GM06990 (cell line): Measurements from ENCODE around the gene ERBB4.

Source experiments
- DNase-seq: peaks from one replicate; pipeline ENCODE4 v3.0.0-alpha.2; 2011; ENCODE audit not compliant: insufficient read length; ENCODE audit errors: extremely low read depth
- H3K27me3 ChIP-seq: replicated peaks from 2 replicates; pipeline ENCODE4 v1.6.0; 2011; ENCODE audit warnings: low read length; ENCODE audit not compliant: control insufficient read depth, insufficient read depth
- H3K36me3 ChIP-seq: 2 replicates; pipeline ENCODE4 v1.5.1; 2011; ENCODE audit warnings: low read length; ENCODE audit not compliant: control insufficient read depth, insufficient read depth
- H3K4me3 ChIP-seq: replicated peaks from 2 replicates; pipeline ENCODE4 v1.5.1; 2011; ENCODE audit warnings: low read depth, mild to moderate bottlenecking, control low read depth, low read length
- TF ChIP-seq, protein P1 (sequence below): IDR thresholded peaks from 2 replicates; pipeline ENCODE4 v1.5.1; 2011; ENCODE audit warnings: low read length, control low read depth, mild to moderate bottlenecking, inconsistent platforms; ENCODE audit not compliant: insufficient read depth, poor library complexity, severe bottlenecking

Gene ERBB4

GRCh38 chr2:211451642-211452041, 1087.0 kb downstream of the ERBB4 start:
- TF ChIP-seq, protein P1, sequence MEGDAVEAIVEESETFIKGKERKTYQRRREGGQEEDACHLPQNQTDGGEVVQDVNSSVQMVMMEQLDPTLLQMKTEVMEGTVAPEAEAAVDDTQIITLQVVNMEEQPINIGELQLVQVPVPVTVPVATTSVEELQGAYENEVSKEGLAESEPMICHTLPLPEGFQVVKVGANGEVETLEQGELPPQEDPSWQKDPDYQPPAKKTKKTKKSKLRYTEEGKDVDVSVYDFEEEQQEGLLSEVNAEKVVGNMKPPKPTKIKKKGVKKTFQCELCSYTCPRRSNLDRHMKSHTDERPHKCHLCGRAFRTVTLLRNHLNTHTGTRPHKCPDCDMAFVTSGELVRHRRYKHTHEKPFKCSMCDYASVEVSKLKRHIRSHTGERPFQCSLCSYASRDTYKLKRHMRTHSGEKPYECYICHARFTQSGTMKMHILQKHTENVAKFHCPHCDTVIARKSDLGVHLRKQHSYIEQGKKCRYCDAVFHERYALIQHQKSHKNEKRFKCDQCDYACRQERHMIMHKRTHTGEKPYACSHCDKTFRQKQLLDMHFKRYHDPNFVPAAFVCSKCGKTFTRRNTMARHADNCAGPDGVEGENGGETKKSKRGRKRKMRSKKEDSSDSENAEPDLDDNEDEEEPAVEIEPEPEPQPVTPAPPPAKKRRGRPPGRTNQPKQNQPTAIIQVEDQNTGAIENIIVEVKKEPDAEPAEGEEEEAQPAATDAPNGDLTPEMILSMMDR = no peak
- no peak for DNase-seq

GRCh38 chr2:211449819-211450218, 1088.8 kb downstream of the ERBB4 start:
- Histone ChIP-seq H3K4me3 (no peak overlapping the region), H3K36me3 (no peaks in the 10 kb centered on the region), H3K27me3 (no peaks in the 10 kb centered on the region)
- no peak for DNase-seq
- TF ChIP-seq, protein P1 = no peak

More at GRCh38 chr2:211451642-211452041, 1087.0 kb downstream of the ERBB4 start:
- Histone ChIP-seq H3K36me3 (no peaks in the 10 kb centered on the region), H3K4me3 (no peak overlapping the region), H3K27me3 (no peaks in the 10 kb centered on the region)

- Histone ChIP-seq H3K36me3 (no peaks in the 10 kb centered on the region), H3K27me3 (no peaks in the 10 kb centered on the region), H3K4me3 (no peak overlapping the region)
- TF ChIP-seq, protein P1 = no peak
- DNase-seq = no peak
Observed at GRCh38 chr2:211447548-211447947, 1091.1 kb downstream of the ERBB4 start.

DNA sequence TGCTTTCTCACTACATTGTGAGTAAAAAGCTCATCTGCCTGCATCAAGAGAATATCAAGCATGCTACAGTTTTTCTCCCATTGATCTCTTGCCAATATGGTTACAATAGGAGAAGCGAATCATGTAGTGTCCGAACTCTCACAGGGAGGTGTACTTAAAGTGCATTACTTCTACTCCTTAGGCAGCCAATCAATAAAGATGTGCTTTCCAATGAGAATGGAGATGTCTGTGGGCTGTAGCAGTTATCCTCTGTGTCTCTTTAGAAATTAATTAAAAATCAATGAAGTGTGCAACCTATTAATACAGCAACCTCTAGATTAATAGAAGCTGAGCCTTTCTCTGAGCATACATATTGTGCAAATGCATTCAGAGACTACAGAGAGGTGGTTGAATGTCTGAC, 1098.5 kb downstream of the ERBB4 start:
- DNase-seq = no peak
- no peaks in the 10 kb centered on the region for H3K36me3 ChIP-seq
- no peak overlapping the region for H3K4me3 ChIP-seq
- TF ChIP-seq, protein P1 = no peak
- no peaks in the 10 kb centered on the region for H3K27me3 ChIP-seq

DNA sequence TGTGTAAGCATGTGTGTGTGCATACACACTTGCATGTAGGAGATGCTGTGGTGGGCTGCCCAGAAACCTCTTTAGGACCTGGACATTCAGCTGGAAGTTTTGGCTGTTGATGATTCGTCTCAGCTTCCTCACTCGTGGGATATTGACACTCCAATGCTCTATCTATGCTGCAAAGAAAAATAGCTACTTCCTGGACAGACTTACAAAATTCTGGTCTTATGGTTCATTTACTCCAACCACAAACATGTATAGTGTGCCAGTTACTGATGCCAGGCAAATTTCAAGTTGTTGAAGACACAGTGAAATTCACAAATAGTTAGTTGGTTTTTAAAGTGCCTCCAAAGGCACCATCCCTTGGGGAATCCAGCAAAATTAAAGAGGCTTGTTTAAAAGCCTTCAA, 1099.6 kb downstream of the ERBB4 start:
- TF ChIP-seq, protein P1 = no peak

DNA sequence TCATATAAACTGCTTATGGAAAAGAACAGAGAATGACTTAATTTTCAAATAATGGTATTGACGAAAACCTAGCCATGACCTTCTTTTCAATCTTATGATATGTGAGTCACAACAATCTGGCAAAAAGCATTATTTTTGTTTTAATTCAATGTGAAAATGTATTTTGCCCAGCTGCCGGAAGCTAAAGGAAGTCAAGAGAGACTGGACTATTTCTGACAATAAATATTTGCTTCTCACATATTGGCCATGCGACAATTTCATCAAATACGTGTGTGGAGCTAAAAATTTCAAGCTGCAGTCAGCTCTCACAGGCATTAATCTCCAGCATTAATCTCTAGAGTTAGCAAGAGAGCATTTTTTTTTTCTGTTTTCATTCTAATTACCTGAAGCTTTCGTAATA, 1101.2 kb downstream of the ERBB4 start:
- no peaks in the 10 kb centered on the region for H3K36me3 ChIP-seq
- no peak overlapping the region for H3K4me3 ChIP-seq
- TF ChIP-seq, protein P1 = no peak
- no peaks in the 10 kb centered on the region for H3K27me3 ChIP-seq
- no peak for DNase-seq

More for the DNA sequence above, 1099.6 kb downstream of the ERBB4 start:
- no peak for DNase-seq
- no peak overlapping the region for H3K4me3 ChIP-seq
- no peaks in the 10 kb centered on the region for H3K27me3 ChIP-seq
- H3K36me3 ChIP-seq = no peaks in the 10 kb centered on the region
